GM19372 (cell line): Measurements from ENCODE around the gene CD6.

ENCODE experiments used
- ATAC-seq: cut with Tn5 transposase; IDR thresholded peaks from one replicate; pipeline ENCODE4 v1.9.1; 2021; ENCODE audit warnings: mild to moderate bottlenecking, low read depth, moderate library complexity; ENCODE audit not compliant: unreplicated experiment

The CD6 gene

DNA sequence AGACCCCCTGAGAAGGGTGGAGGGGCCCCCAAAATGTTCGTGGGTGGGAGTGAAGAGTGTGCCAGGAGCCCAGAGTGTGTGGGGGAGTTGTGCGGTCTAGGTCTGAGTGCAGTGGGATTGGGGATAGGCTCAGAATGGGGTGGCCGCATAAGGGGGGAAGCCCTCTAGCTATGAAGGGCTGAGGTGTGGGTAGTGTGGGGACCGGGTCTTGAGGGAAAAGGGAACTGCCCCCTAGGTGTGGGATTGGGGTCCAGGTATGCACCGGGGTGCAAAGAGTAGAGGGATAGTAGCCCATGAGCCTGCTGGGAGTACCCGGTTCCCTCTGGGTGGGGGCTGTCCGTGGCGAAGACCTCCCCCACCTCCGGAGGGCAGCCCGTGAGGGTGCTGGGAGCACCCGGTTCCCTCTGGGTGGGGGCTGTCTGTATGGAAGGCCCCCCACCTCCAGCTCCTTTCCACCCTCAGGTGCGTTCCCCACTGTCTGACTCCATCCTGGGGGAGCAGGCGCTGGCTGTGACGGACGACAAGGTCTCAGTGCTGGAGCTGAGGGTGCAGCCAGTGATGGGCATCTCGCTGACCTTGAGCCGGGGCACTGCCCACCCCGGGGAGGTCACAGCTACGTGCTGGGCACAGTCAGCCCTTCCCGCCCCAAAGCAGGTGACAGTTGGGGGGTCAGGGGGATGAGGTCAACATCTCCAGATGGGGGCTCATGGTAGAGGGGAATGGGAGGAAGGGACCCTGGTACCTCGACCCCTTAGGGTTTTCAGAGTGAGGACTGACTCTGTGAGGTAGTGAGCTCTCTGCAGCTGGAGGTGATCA lies 36.5 kb upstream of the CD6 start:
- ATAC-seq, result no peak

DNA sequence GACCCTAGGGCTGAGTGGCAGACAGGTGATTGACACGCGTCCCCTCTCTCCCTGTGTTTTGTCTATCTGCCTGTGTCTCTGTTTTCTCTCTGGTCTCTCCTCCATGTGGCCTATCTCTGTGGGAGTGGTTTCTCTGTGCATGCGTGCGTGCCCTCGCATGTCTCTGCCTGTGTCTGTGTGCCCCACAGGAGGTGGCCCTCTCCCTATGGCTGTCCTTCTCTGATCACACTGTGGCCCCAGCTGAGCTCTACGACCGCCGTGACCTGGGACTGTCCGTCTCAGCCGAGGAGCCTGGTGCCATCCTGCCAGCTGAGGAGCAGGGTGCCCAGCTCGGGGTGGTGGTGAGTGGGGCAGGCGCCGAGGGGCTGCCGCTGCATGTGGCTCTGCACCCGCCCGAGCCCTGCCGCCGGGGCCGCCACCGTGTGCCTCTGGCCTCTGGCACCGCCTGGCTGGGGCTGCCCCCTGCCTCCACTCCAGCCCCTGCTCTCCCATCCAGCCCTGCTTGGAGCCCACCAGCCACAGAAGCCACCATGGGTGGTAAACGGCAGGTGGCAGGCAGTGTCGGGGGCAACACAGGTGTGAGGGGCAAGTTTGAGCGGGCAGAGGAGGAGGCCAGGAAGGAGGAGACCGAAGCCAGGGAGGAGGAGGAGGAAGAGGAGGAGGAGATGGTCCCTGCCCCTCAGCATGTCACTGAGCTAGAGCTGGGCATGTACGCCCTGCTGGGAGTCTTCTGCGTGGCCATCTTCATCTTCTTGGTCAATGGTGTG lies 35.6 kb upstream of the CD6 start:
- ATAC-seq, result no peak

DNA sequence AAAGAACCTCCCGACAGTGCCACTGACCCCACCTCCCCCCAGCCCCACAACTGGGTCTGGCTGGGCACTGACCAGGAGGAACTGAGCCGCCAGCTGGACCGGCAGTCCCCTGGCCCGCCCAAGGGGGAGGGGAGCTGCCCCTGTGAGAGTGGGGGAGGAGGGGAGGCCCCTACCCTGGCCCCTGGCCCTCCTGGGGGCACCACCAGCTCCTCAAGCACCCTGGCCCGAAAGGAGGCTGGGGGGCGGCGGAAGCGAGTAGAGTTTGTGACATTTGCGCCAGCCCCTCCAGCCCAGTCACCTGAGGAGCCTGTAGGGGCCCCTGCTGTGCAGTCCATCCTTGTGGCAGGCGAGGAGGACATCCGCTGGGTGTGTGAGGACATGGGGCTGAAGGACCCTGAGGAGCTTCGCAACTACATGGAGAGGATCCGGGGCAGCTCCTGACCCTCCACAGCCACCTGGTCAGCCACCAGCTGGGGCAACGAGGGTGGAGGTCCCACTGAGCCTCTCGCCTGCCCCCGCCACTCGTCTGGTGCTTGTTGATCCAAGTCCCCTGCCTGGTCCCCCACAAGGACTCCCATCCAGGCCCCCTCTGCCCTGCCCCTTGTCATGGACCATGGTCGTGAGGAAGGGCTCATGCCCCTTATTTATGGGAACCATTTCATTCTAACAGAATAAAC lies 34.9 kb upstream of the CD6 start:
- ATAC-seq, result no peak

DNA sequence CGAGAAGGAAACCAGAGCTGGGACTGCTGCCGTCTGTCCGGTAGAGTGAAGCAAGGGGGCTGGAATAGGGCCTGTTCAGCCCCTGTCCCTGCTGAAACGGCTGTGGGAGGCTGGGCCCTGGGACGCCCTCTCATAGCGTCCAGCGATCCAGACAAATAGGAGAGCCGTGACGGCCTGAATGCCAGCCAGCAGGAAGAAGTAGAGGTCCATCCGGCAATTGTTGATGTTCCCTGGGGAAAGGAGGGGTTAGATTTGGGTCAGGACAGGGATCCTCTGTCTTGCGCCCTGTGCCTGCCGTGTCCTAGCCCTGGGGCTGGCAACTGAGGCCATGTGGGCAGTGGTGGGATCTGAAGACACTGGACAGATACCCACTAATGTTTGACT lies 34.3 kb upstream of the CD6 start:
- ATAC-seq, result no peak

DNA sequence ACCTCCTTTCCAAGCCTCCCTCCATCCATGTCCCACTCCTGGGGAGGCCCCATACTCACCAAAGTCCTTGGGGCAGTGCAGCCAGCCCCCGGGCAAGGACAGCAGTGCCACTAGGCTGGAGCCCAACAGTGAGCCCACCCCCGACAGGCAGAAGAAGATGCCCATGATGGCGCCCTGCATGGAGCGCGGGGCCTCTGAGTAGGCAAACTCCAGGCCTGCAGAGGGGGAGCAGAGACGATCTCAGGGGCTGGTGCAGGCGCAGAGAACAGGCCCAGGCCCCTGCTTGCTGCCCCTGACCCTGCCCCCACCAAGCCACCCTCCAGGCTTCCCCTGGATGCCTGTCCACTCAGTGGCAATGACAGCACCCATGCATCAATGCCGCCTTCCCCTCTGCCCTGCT lies 33.7 kb upstream of the CD6 start:
- no peak for ATAC-seq

DNA sequence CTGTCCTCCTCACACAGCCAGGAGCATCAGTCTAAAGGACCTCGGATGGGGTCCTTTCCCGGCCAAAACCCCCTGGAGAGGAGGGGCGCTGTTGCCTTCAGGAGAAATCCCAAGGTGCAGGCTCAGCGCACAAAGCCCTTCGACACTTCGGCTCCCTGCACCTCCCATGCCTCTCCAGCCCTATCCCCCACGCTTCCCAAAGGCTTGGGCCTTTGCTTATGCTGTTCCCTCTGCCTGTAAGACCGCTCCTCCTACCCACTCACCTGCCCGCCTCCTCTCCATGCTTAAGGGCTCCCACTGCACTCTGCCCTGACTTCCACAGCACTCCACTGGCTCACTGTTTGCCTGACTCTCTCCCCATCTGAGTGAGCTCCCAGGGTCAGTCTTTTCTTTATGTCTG lies 33.0 kb upstream of the CD6 start:
- no peak for ATAC-seq

DNA sequence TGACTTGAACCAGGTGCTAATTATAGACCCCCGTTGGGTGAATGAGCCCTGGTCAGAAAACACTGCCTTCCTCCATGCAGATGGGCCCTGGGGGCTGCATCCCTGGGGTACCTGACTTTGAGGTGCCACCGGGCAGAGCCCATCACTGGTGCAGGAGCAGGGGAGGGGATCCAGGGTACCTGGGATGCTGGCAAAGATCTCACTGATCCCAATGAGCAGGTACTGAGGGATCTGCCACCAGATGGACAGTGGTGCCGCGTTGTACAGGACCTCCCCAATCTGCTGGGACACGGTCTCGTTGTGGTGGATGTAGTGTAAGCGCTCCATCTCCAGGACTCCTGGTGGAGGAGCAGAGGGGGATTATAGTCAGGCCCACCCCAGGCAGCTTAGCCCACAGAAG lies 32.2 kb upstream of the CD6 start:
- no peak for ATAC-seq

DNA sequence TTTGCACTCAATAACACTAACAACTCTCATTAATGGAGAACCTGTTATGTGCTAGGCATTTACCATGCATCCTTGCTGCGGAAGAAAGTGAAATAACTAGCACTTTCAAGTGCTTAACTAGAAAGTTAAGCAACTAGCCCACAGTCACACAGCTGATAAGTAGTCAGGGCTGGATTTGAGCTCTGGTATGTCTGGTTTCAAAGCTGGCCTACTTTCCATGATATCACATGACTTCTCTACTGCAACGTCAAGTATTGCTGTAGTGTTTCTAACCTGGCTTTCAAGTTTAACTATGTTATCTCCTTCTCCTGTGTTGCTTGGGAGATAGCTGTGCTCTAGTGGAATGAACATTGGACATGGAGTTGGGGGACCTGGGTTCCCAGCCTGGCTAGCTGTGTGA lies 31.6 kb upstream of the CD6 start:
- no peak for ATAC-seq

DNA sequence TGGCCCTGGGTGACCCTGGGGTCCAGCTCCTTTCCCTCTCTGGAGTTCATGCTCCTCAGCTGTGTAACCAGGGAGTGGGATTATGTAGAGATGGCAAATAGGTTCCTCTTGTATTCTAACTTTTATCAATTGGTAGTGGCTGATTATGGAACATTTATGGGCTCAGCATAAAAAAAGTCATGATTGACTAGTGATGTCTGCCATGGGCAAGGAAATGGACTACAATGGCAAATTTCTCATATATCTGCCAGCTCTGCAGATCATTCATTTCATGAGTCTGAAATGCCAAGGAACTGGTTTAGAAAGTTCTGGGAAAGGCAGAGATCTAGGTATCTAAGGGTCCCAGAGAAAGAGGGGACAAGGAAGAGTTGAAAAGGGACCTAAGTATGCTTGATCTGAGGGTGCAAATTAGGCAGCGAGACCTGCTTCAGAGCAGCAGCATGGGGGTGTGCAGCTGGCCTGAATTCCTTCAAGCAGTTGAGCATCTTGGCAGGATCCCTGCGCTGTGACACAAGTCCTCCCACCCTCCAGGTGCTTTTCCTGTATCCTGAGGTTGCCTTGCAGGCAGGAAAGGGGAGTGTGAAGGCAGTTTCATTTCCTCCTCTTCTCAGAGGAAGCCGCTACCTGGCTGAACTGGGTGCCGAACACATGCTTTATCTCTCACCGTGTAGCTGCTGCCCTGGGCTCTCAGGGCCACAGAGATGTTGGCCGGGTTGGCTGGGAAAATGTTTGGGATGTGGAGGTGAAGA lies 29.9 kb upstream of the CD6 start:
- no peak for ATAC-seq

DNA sequence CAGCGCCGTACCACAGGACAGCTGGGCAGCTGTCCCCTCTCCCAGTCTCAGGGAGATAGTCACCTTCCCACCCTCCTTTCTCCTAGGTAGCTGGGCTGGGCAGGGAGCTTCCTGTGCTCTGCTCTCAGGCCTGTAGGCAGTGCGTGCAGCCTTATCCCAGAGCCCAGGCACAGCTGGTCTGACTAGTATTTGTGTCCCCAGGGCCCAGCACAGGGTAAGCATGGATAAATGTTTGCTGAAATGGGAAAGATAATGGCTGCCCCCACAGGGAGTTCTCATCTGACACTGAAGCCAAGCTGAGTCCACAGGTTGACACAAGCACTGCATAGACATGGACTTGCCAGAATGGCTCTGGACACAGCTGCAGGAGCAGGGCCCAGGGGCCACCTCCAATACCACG lies 29.3 kb upstream of the CD6 start:
- ATAC-seq, result no peak

DNA sequence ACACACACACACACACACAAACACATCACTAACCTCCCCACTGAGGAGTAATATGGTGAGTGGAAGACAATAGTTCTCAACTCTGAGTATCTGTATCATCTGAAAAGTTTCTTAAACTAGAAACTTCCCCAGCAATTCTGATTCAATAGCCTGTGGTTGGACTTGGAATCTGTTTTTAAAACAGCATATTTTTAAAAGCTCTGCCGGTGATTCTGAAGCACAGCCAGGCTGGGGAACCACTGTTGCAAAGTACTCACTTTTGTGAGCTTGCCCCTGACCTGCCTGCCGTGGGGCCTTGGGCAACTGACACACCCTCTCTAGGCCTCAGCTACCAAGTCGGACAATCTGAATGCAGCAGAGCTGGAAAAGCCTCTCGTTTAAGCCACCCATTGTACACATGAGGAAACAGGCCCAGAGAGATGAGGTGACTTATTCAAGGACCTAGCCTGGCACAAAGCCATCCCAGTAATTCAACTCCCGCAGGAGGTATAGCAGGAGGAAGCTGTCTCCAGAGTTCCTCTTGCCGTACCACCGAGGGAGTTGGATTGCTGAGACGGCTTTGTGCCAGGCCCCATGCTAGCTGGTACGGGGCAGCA lies 28.4 kb upstream of the CD6 start:
- no peak for ATAC-seq

DNA sequence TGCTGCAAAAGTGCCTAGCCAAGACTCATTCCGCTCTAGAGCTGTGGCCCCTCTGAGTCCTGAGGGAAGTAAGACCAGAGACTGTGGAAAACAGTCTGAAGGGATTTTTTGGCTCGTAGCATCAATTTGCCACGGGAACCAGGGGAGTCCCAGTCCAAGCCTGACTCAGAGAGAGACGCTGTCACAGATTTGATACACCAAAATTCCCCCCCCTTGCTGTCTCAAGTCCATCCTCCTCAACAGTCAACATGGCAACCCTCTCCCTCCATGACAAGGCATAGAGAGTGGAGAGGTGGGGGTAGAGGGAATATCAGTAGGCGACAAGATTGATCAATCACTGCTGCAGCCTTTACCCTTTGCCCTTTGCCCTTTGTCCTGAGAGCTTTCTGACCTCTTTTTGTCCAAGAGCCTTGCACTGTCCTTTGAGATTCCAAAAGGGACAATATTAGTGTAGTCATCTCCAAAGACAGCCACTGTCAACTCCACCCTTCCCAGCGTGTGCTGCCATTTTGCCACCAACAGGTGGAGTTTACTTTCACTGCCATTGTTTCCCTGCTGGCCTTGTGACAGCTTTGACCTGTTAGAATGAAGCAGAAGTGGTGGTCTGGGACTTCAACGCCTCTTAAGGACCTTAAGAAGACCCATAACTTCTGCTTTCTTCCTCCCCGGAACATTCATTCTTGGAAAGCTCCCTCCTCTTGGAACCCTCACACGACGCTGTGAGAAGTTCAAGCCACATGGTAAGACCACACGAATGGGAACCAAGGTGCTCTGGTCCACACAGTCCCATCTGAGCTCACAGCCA lies 26.8 kb upstream of the CD6 start:
- no peak for ATAC-seq

DNA sequence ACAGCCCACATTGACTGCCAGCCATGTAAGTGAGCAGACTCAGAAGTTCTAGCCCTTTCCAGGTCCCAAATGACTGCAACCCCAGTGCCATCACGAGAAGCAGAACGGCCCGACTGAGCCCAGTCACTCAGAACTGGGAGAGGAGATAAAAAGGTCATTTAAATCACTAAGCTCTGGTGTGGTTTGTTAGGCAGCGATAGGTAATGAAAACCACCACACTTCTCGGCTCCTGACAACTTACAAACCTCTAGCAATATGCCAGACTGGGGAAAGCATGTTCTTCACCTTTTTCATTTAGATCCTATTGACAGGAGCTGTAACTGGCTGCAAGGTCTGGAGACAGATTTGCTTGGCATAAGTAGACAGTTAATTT lies 26.2 kb upstream of the CD6 start:
- ATAC-seq, result no peak

DNA sequence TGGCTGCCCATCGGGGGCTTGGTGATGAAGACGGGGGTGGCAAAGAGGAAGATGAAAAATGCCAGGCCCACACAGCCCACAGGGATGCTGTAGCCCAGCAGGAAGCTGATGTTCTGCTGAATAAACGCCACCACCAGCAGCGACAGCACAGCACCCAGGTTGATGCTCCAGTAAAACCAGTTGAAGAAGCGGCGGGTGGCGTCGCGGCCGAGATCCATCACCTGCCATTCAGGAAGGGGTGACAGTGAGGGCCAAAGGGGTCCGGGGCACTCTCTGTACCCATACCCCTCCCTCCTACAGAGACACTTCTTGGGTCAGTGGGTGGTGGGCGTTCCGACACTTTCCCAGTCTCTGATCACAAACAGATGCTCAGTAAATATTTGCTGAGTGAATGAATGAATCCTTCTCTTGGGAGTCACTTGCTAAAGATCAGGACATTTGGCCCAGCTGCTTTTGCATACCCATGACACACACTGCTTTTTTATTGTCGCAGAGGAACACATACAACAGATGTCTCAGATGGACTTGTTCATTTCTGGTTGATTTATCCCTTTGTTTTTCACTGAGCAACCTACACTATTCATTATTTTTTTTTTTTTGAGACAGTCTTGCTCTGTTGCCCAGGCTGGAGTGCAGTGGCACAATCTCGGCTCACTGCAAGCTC lies 24.7 kb upstream of the CD6 start:
- ATAC-seq, result no peak

DNA sequence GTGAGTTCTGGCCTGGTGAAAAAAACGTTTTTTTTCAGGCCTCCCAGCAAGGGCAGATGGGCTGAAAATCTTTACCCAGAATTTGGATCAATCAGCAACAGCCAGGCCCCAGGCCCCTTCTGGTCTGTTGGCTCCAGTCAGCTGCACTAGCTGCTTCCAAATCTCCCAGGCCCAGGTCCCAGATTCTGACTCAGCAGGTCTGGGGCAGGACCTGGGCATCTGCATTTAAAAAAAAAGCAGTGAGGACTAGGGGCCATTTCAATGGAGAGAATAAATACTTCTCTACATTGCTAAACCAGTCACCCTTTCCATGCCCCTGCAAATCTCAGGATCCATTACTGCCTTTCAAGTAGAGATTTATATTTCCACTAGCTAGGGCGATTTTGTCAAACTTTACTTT lies 23.8 kb upstream of the CD6 start:
- no peak for ATAC-seq

DNA sequence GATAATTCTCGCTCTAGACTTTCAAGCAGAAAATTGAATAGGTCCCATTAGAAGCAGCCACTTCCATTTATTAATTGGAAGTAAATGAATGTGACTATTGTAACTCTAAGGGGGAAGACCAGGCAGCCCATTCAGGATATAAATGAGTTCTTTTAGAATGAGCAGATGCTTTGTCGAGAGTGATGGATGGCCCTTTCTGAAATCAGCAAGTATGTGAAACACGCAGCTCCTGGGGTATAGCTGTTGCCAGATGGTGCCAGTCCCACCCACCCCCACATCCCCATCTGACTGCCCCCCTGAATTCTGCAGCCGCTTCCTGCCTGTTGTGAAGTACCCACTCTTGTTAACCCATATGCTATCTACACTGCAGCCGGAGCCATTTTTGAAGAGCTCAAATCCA lies 23.2 kb upstream of the CD6 start:
- no peak for ATAC-seq

DNA sequence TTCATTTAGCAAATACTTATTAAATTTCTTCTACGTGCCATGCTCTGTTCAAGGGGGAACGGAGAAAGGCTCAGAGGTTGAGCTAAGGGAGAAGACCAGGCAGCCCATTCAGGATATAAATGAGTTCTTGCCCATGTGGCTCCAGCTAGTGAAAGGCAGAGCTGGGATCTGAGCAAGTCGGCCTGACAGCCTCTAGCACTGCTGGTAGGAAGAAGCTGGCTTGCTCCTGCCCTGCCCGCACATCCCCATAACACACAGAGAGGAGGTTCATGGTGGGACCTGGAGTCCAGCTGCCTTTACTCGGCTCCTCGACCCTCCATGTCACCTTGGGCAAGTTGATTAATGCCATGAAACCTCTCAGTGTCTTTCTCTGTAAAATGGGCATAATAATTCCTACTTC lies 21.5 kb upstream of the CD6 start:
- no peak for ATAC-seq

DNA sequence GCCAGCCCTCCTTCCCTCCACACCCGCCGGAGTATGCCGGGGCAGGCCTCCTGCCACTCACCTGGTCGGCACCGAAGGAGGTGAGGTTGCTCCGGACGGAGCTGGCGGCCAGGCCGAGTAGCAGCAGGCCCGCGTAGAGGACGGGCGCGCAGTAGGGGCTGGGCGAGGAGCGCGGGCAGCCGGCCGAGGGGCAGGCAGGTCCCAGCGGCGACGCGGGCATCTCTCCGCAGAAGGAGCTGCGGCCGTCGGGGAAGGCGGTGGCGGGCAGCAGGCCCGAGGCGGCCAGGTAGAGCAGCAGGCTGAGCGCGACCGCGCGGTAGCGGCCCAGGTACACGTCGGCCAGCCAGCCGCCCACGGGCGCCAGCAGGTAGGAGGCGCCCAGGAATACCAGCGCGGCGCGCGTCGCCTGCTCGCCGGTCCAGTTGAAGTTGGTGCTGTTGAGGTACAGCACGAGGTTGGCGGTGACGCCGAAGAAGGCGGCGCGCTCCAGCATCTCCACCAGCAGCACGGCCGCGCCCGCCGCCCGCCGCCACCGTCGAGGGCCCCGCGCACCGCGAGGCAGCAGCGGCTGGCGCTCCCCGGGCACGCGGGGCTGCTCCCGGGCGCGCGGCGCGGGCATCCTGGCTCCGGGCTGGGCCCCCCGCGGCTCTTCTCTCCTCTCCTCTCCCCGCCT lies 20.4 kb upstream of the CD6 start:
- ATAC-seq, result no peak

DNA sequence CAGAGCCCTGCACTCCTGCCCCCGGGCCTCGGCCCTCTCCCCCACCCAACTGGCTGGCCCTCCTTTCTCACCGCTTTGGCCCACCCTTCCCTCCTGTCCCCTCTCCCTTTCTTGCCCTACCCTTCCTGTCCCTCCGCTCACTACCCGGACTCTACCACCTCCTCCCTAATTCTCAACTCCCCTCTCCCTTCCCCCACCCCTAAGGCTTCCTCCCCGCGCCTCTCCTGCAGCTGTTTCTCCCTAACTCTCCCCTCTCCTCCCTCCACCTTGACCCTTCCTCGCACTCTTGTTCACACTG lies 19.9 kb upstream of the CD6 start:
- no peak for ATAC-seq
